Measurements from ENCODE around the gene HSF4. TPM values are rescaled to one million over a fixed set of nuclear protein-coding genes. Genes with fewer than 3 reads are reported as not detected.
A peak's percentile ranks its signal among the peaks of the same experiment; 100 is the strongest.

Gene HSF4
- total RNA-seq, 1 experiment from 2014 or later: 38.6 TPM

DNA sequence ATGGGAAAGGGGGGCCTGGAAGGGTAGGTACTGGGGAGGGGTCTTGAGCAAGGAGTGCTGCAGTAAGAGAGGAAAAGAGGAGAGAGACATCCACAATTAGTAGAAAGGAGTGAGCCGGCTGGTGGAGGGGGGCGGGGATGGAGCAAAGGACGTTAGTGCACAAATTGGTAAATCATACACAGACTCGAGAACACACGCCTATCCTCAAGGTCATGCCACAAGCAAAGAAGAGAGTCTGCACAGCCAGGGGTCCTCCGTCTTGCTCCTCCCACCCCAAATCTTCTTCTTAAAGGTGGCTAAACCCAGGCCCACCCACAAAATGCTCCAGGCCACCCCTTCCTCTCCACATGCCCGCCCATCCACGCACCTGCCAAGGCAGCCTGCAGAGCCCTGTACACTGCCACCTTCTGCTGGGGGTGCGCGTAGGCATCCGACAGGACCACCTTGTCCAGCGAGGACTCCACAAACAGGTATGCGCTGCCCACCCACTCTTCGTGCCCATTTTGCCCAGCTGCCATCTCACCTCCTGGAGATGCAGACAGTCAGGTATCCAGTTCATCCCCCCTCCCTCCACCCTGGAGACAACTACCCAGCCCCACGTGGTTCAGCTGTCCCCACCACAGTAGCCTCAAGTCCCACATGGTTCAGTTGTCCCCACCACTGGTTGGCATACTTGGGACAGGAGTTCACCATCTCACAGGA lies 8.3 kb upstream of the HSF4 start:
- Histone ChIP-seq H3K4me3 (ENCODE audit: low read depth in 2 of 2, low read length in 2 of 2) (no peak overlapping the region), H3K27me3 (ENCODE audit: control insufficient read depth, insufficient read depth, low read length) (no peaks in the 10 kb centered on the region), H3K36me3 (ENCODE audit: control insufficient read depth, insufficient read depth, low read length) (no peaks in the 10 kb centered on the region), H3K27ac (ENCODE audit: low read length) (no peak overlapping the region), H3K4me1 (ENCODE audit: control insufficient read depth, insufficient read depth, low read length) (peaks cover 6% of the 10 kb centered on the region), H3K9me3 (ENCODE audit: control insufficient read depth, insufficient read depth, low read depth, low read length) (no peaks in the 10 kb centered on the region)
- POLR2A ChIA-PET: no interaction called here
- in situ Hi-C loops (cut with HindIII; ENCODE audit: low pct_unique_long_range_greater_than_20kb, low sequenced_read_pairs) (no loop called here), intact Hi-C loops (cut with micrococcal nuclease; ENCODE audit: unreplicated experiment) (loop anchor here (10.0 kb wide), 2 partner anchors 141 to 181 kb away; no protein-coding TSS in a partner anchor)
- no peak for DNase-seq (ENCODE audit: low read depth, low spot score)
- CTCF ChIA-PET: no interaction called here
- no peak for TF ChIP-seq TCF7L2 (IDR thresholded peaks at IDR 0.05; ENCODE audit: low read depth, low read length)
- ATAC-seq: no peak
- no TSS peak for BruUV-seq (replicated peaks)

DNA sequence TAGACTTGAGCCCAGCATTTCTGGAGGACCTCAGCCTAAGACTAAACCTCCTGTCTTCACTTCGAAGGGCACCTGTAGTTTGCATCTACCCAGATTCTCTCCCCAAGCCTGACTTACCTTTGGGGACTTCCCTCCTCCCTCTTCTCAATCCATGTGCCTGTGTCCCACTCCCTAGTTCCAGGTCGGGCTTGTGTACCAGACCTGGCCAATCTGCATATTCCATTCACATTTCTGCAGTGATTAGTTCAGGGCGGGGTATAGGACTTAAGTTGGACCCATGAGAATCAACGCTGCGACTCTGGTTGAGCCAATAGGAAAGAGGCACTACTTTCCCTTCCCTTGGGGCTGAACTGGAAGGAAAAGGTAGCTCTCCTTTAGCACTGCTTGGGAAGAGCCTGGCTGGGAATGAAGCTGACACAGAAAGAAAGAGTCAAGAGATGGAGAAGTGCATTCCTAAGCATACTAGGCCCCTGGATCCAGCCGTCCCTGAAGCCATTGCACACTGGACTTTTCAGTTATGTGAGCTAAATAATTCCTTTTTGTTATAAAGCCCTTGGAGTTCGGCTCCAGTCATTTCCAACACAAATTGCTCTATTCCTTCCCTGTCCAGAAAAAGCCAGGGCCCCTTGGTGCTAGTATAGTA lies 7.3 kb upstream of the HSF4 start:
- ATAC-seq (no peak), DNase-seq (ENCODE audit: low read depth, low spot score) (no peak)
- H3K9me3 ChIP-seq (ENCODE audit: control insufficient read depth, insufficient read depth, low read depth, low read length): no peaks in the 10 kb centered on the region
- in situ Hi-C loops (cut with HindIII; ENCODE audit: low pct_unique_long_range_greater_than_20kb, low sequenced_read_pairs) (no loop called here), intact Hi-C loops (cut with micrococcal nuclease; ENCODE audit: unreplicated experiment) (loop anchor here (10.0 kb wide), 2 partner anchors 142 to 182 kb away; no protein-coding TSS in a partner anchor)
- POLR2A ChIA-PET: no interaction called here
- no peaks in the 10 kb centered on the region for H3K27me3 ChIP-seq (ENCODE audit: control insufficient read depth, insufficient read depth, low read length)
- no peak for TF ChIP-seq SIN3A (IDR thresholded peaks at IDR 0.05; ENCODE audit: borderline replicate concordance, insufficient read depth, low read depth, low read length)
- no peak for TF ChIP-seq TCF7L2 (IDR thresholded peaks at IDR 0.05; ENCODE audit: low read depth, low read length)
- no peak for TF ChIP-seq REST (IDR thresholded peaks at IDR 0.05; ENCODE audit: insufficient read depth in 1 of 2, low read depth in 2 of 2, low read length in 1 of 2)
- TF ChIP-seq POLR2AphosphoS5 (IDR thresholded peaks at IDR 0.05; ENCODE audit: low read depth, low read length): no peak
- TF ChIP-seq, protein P1, sequence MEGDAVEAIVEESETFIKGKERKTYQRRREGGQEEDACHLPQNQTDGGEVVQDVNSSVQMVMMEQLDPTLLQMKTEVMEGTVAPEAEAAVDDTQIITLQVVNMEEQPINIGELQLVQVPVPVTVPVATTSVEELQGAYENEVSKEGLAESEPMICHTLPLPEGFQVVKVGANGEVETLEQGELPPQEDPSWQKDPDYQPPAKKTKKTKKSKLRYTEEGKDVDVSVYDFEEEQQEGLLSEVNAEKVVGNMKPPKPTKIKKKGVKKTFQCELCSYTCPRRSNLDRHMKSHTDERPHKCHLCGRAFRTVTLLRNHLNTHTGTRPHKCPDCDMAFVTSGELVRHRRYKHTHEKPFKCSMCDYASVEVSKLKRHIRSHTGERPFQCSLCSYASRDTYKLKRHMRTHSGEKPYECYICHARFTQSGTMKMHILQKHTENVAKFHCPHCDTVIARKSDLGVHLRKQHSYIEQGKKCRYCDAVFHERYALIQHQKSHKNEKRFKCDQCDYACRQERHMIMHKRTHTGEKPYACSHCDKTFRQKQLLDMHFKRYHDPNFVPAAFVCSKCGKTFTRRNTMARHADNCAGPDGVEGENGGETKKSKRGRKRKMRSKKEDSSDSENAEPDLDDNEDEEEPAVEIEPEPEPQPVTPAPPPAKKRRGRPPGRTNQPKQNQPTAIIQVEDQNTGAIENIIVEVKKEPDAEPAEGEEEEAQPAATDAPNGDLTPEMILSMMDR (IDR thresholded peaks at IDR 0.05): no peak
- H3K27ac ChIP-seq (ENCODE audit: low read length): no peak overlapping the region
- BruUV-seq (replicated peaks): TSS peak; percentile 62
- no peaks in the 10 kb centered on the region for H3K36me3 ChIP-seq (ENCODE audit: control insufficient read depth, insufficient read depth, low read length)
- CTCF ChIA-PET: interaction anchor here (0.6 kb wide), 1 partner anchor 176 kb away, joined by 5 read pairs; no protein-coding TSS in a partner anchor
- no peak overlapping the region for H3K4me3 ChIP-seq (ENCODE audit: low read depth in 2 of 2, low read length in 2 of 2)
- H3K4me1 ChIP-seq (ENCODE audit: control insufficient read depth, insufficient read depth, low read length): peaks cover 3% of the 10 kb centered on the region; the same call in 1 of the 2 replicates

All from Panc1 (cell line).